ENCODE results near the gene DYNLT2B.
"Not testable (repeated sequence)": the region's sequence is repeated elsewhere in the genome, so short reads cannot be mapped to it uniquely, and the experiment has no call there.

DYNLT2B gene

DNA sequence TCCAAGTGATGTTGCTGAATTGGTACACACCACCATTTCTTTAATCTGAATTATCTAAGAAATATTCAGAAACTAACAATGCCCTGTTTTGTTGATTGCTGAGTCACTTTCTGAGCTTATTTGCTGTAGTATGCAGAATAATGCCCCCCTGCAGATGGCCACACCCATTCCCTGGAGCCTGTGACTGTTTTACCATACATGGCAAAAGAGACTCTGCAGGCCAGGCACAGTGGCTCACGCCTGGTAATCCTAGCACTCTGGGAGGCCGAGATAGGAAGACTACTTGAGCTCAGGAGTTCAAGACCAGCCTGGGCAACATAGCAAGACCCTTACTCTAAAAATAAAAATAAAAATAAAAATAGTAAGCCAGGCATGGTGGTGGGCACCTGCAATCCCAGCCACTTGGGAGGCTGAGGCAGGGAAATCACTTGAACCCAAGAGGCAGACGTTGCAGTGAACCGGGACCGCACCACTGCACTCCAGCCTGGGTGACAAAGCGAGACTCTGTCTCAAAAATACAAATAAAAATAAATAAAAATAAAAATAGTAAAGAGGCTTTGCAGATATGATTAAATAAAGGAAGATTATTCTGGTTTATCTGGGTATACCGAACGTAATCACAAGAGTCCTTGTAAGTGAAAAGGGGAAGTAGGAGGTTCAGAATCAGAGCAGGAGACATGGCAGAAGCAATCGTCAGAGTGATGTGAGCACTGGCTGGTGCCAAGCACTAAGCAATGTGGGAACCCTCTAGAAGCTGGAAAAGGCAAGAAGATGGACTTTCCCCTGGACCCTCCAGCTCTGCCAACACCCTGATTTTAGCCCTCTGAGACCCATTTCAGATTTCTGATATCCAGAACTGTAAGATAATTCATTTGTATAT, 49.5 kb downstream of the DYNLT2B start:
- peak; percentile 41 for DNase-seq

DNA sequence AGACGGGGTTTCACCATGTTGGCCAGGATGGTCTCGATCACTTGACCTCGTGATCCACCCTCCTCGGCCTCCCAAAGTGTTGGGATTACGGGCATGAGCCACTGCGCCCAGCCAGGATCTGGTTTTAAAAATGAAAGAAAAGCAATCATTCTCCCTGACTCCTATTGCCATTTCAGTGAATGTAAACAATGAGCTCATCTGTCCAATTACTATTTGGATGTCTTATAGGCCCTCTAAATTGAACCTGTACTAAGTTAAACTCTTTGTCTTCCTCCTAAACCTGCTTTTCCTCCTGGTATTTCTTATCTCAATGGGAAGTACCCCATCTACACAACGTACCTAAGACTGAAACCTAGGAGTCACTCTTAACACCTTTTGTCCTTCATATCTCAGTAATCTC, 54.2 kb downstream of the DYNLT2B start:
- no peak for DNase-seq

DNA sequence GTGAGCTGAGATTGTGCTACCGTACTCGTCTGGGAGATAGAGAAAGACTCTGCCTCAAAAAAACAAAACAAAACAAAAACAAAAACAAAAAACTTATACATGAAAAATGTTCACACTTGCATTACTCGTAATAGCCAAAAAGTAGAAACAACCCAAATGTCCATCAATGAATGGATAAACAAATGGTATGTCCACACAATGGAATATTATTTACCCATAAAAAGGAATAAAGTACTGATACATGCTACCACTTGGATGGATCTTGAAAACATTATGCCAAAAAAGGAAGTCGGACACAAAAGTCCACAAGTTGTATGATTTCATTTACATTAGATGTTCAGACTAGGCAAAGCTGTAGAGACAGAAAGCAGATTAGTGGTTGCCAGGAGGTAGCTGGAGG, 57.3 kb downstream of the DYNLT2B start:
- no peak for DNase-seq

DNA sequence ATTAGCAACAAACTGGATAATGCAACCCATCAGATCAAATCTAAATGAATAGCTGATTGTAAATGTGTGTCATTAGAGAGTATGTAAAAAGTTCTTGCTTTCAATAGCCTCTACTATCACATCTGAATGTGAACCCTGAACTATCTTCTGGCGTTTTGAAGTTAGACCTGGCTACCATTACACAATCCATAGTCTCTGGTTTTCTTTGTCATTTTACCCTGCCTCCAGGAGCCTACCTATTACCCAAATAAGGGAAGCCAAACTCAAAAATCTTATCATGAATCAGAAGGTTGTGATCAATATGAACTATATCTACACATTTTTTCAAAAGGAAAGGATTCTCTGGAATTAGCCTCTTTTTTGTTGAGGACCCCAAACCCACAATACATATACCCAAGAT, 62.3 kb downstream of the DYNLT2B start:
- no peak for DNase-seq

DNA sequence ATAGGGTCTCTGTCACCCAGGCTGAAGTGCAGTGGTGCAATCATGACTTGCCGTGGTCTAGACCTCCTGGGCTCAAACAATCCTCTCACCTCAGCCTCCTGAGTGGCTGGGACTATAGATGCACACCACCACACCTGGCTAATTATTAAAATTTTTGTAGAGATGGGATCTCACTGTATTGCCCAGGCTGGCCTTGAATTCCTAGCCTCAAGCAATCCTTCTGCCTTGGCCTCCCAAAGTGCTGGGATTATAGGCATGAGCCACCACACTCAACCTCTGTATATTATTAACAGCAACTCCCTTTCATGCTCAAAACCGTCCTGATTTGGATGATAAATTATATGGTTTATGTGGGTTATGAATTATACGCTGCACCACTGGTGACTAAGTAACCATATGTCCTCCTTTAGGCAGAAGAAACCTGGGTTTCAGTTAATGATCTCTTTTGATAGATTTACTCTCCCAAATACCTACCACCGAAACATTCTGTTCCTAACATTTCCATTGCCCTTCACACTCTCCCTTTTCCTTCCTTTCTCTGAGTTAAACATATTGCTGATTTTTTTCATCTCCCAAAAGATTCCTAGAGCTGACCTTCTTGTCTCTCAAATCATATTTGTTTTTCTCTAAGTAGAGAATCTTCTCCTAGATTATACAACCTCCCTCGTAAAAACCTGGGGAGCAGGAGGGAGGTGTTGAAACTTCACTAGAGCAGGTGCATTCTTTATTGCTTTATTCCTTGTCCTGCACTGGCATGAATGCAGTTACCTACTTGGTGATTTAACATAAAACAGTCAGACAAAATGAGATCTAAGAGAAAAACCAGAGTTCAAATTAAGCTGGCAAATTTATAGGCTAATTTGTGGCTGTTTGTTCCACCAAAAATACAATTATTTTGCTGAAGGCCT, 63.4 kb downstream of the DYNLT2B start:
- no peak for DNase-seq

DNA sequence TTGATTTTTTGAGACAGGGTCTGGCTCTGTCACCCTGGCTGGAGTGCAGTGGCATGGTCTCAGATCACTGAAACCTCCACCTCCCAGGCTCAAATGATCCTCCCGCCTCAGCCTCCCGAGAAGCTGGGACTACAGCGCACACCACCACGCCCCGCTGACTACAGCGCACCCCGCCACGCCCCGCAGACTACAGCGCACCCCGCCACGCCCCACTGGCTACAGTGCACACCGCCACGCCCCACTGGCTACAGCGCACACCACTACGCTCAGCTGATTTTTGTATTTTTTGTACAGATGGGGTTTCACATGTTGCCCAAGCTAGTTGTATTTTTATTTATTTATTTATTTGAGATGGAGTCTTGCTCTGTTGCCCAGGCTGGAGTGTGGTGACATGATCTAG, 66.1 kb downstream of the DYNLT2B start:
- no peak for DNase-seq

DNA sequence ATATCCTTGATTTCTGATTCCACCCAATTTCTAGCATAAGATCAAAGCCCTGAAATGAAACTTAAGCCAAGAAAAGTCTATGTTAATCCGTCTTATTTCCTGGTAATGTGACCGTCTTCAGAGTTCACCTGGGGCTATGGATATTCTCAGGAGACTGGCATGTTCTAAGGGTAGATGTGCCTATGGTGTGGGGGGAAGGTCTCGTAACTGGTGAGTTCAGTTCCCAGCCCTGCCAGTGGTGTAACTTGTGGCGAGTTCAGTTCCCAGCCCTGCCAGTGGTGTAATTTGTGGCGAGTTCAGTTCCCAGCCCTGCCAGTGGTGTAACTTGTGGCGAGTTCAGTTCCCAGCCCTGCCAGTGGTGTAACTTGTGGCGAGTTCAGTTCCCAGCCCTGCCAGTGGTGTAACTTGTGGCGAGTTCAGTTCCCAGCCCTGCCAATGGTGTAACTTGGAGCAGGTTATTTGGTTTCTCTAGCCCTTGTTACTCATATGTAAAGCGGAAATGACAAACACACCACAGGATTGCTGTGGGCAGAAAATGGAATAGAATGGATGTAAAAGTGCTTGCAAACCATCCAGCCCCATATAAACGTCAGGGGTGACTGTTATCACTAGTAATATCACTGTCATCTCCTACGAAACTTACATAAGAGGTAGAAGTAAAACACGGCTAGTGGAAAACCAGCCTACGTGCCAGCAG, 71.3 kb downstream of the DYNLT2B start:
- peak; percentile 68 for DNase-seq

DNA sequence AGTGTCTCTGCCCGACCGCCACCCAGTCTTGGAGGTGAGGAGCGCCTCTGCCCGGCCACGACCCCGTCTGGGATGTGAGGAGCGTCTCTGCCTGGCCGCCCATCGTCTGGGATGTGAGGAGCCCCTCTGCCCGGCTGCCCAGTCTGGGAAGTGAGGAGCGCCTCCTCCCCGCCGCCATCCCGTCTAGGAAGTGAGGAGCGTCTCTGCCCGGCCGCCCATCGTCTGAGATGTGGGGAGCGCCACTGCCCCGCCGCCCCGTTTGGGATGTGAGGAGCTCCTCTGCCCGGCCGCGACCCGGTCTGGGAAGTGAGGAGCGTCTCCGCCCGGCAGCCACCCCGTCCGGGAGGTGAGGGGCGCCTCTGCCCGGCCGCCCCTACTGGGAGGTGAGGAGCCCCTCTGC, 73.9 kb downstream of the DYNLT2B start:
- not testable (repeated sequence) for DNase-seq

DNA sequence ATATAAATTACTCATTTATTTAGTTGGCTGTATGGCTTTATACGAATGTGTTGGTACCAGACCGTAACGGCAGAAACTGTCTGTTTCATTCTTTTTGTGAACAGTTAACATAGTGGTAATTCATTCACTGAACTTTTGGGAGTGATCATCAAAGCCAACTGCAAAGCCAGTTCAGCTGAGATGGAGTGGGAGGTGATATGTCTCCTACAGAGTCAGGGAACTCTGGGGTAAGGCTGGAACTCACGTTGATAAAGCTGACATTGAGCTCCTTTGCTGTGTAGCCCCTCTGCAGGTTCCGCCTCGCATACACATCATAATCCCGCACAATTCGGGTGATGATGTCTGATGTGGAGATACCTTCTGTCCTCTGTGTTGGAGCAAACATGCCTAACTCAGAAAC, 76.3 kb downstream of the DYNLT2B start:
- DNase-seq, result no peak

Measured in activated CD4-positive, alpha-beta T cell treated with anti-CD3 and anti-CD28 coated beads, Interleukin-2, amount 50 U/mL, for 16 hours (primary cell).